NCI-H446 treated with DMSO at 0.1 percent for 48 hours (cell line): ENCODE results near the gene COA1.
A peak's percentile ranks its signal among the peaks of the same experiment; 100 is the strongest.
"Not testable (repeated sequence)": the region's sequence is repeated elsewhere in the genome, so short reads cannot be mapped to it uniquely, and the experiment has no call there.

Experiments used
- DNase-seq: peaks from one replicate; lab custom pipeline; 2025; lab: John Stamatoyannopoulos, UW

Gene COA1

DNA sequence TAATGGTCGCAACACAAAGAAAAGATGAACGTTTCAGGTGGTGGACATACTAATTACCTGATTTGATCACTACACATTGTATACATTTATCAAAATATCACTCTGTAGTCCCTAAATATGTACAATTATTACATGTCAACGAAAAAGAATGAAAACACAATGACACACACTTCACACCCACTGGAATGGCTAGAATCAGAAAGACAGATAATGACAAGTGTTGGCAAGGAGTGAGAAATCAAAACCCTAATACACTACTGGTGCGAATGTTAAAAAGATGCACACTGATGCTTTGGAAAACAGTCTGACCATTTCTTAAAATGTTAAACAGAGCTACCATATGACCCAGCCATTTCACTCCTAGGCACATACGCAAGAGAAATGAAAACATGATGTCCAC lies 2.3 kb downstream of the COA1 start:
- no peak for DNase-seq

DNA sequence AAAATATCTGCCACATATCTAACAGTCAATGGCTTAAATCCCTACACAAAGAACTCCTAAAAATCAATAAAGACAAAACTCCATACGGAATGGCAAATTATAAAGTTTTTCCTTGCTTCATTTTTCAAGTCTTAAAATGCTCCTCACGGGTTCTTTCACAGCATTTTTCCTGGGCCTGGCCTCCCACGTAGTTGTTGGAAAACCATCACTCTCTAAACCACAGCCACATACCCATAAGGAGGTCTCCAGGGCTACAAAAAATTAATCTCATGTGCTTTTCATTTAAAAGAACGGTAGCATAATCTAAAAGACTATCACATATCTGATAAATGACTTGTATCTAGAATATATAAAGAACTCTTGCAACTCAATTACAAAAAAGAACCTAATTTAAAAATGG lies 2.9 kb downstream of the COA1 start:
- DNase-seq: no peak

GRCh38 chr7:43725251-43725650 lies 4.1 kb downstream of the COA1 start:
- DNase-seq: no peak

DNA sequence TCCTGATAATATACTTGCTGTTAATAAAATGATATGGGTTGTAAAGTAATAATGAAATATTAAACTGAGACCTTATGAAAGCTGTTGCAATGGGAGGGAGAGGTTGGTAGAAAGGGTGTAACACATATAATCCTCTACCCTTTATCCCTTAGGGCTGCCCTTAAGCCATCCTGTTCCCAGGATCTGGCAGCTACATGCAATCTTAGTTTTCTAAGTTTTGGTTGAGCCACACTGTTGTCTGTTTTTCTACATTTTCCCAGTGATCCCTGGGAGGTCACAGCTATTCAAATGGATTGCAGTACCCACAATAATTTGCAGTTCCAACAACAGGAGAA lies 6.3 kb downstream of the COA1 start:
- DNase-seq: no peak

DNA sequence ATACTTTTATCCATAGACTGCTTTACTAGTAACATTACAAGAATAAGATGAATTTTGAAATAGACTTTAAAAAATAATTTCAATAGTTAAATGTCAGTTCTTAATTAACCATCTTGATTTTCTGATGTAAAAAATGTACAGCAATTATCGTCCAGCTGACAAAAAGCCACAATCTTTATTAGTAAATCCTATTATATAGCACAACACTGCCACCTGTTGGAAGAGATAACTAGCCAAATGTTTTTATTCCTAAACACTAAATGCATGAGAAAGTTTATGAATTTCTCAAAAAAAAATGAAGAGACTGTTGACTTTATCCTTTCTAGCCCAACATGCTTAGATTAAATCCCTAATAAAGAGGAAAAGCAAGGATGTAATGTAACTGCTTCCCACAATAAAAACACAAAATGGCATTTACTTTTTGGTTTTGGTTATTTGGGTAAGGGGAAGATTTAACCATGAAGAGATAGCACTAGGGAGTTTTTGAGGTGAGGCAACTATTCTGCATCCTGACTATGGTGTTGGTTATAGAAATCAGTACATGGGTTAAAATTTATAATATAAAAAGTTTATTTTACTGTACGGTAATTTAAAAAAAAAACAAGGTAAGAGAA lies 8.0 kb downstream of the COA1 start:
- peak; percentile 43 for DNase-seq

- DNase-seq: no peak
Measured at GRCh38 chr7:43716598-43716997, 12.7 kb downstream of the COA1 start.

GRCh38 chr7:43715966-43716365 lies 13.4 kb downstream of the COA1 start:
- DNase-seq: not testable (repeated sequence)

GRCh38 chr7:43711503-43711902 lies 17.8 kb downstream of the COA1 start:
- DNase-seq: no peak

- not testable (repeated sequence) for DNase-seq
Measured at GRCh38 chr7:43708055-43708454, 21.3 kb downstream of the COA1 start.

DNA sequence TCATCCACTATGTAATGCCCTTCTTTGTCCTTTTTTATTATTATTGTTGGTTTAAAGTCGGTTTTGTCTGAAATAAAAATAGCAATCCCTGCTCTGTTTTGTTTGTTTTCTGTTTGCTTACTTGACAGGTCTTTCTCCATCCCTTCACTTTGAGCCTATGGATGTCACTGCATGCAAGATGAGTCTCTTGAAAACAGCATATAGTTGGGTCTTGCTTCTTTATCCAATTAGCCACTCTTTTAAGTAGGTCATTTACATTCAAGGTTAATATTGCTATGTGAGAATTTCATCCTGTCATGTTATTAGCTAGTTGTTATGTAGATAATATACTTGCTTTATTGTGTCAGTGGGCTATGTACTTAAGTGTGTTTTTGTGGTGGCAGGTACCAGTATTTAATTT lies 25.8 kb downstream of the COA1 start:
- DNase-seq: no peak

DNA sequence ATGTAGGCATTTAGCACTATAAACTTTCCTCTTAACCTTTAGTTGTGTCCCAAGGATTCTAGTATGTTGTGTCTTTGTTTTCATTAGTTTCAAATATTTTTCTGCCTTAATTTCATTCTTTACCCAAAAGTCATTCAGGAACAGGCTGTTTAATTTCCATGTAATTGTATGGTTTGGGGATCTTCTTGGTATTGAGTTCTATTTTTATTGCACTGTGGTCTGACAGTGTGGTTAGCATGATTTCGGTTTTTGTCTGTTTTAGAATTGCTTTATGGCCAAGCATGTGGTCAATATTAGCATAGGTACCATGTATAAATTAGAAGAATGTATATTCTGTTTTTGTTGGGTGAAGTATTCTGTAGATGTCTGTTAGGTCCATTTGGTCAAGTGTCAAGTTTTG lies 26.3 kb downstream of the COA1 start:
- no peak for DNase-seq

DNA sequence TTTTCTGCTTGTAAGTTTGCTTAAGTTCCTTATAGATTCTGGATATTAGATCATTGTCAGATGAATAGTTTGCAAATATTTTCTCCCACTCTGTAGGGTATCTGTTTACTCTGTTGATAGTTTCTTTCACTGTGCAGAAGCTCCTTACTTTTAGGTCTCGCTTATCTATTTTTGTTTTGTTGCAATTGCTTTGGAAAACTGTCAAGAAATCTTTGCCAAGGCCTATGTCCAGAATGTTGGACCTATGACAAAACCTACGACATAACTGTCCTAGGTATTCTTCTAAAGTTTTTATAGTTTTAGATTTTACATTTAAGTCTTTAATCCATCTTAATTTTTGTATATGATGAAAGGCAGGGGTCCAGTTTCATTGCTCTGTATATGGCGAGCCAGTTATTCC lies 27.4 kb downstream of the COA1 start:
- no peak for DNase-seq

- no peak for DNase-seq
Measured at GRCh38 chr7:43701500-43701854, 27.8 kb downstream of the COA1 start.

- DNase-seq: no peak
Measured at GRCh38 chr7:43700646-43701499, 28.4 kb downstream of the COA1 start.

DNA sequence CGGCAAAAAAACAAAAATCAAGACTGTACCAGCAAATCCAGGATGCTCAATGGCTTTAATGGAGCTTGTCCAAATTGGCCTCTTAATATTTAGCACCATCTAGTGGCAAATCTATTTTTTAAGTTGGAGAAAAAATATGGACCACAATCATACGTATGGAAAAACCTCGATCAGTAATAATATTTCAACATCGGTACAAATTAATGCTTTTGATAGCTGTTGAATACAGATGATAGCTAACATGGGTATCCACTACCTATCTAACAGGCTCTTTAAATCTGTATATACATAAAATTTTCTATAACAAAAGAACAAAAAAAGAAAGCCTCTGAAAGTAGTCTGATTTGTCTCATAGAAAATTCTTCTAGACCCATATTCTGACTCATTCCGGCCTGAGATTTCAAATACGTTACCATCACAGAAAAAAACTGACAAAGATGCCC lies 29.2 kb downstream of the COA1 start:
- peak; percentile 58 for DNase-seq

DNA sequence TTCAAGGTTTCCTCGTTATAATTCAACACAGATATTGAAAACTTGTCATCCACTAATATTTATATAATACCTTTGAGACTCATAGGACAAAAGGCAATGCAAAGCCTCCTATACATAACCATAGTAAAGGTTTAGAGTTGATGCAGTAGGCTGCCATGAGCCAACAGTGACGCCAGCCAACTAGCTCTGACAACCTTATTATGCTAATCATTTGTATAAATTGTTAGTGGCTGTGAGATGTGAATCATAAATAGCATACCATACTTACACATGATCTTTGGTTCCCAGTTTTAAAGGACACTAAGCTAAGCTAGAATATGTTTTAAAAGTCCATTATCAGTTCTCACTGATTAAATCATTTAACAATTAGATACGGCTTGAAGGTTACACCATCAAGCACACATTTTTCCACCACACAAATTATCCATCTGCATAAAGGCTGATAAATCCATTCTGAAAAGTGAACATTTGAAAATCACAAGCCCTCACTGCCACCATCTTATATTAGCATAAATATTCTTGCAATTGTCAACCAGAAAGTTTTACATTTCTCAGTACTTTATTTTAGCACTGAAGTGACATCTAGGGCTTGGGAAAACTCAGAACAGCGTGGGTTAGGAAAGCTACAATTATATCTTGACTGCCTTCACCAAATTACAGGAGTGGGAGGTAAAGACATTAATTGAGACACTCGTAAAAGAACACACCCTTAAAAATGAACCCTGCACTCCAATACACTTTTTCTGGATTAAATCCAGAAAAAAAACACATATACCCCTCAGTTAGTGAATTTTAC lies 30.7 kb downstream of the COA1 start:
- DNase-seq: no peak

- no peak for DNase-seq
Measured at GRCh38 chr7:43697690-43698089, 31.6 kb downstream of the COA1 start.

- no peak for DNase-seq
Measured at GRCh38 chr7:43695365-43695764, 34.0 kb downstream of the COA1 start.

- no peak for DNase-seq
Measured at GRCh38 chr7:43694399-43694748, 34.9 kb downstream of the COA1 start.

- no peak for DNase-seq
Measured at GRCh38 chr7:43693687-43694398, 35.5 kb downstream of the COA1 start.

DNA sequence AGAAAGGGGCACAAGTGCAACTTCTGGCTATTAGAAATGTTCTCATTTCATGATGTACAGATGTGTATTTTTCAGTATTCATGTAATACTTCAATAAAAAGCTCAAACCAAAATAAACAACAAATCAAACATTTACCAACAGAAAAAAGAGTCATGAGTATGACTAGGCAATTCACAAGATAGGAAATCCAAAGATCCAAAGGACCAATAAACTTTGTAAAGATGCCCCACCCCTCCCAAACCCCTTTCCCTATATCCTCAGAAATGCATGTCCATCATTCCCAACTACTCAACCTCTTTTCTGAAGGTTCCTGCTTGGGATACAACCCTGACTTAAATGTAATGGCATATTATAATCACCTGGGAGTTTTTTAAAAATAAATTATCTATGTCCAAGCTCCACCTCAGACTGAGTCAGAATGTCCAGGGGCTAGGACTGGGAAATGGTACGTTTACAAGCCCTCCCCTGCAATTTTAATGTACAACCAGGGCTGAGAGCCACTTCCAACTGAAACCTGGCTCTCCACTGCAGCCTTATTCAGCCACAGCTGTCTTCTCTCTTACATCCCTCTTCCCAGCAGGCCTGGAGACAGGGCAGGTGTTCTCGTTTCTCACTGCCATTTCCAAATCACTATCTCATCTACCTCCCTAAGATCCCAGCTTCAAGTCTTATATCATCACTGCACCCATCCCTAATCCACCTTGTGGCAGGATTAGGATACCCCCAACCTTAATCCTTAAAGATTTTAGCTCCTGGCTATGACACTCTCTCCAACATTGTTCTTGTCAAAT lies 36.5 kb downstream of the COA1 start:
- no peak for DNase-seq

- DNase-seq: no peak
Measured at GRCh38 chr7:43691611-43692010, 37.7 kb downstream of the COA1 start.
